Muscle of arm (tissue), 12 donors: Measurements from ENCODE around the gene TRIOBP. TPM values are rescaled to one million over a fixed set of nuclear protein-coding genes. Genes with fewer than 3 reads are reported as not detected.
A peak's percentile ranks its signal among the peaks of the same experiment; 100 is the strongest.
"Not testable (repeated sequence)": the region's sequence is repeated elsewhere in the genome, so short reads cannot be mapped to it uniquely, and the experiment has no call there.

Experiments used
- DNase-seq: peaks from one replicate; pipeline ENCODE4 v3.0.0-alpha.2; 2013
- polyA plus RNA-seq, 12 donors: library from polyadenylated mRNA; unstranded; fragments of 120-200 nt; gene quantifications; one replicate each; pipeline ENCODE4 v1.2.1, GENCODE V29; 2013; ENCODE audit not compliant: insufficient read length in 12 of 12

TRIOBP gene
- polyA plus RNA-seq, 12 donors, result 33.8 to 64.5 (median 39.2) TPM; not detected in 1

DNA sequence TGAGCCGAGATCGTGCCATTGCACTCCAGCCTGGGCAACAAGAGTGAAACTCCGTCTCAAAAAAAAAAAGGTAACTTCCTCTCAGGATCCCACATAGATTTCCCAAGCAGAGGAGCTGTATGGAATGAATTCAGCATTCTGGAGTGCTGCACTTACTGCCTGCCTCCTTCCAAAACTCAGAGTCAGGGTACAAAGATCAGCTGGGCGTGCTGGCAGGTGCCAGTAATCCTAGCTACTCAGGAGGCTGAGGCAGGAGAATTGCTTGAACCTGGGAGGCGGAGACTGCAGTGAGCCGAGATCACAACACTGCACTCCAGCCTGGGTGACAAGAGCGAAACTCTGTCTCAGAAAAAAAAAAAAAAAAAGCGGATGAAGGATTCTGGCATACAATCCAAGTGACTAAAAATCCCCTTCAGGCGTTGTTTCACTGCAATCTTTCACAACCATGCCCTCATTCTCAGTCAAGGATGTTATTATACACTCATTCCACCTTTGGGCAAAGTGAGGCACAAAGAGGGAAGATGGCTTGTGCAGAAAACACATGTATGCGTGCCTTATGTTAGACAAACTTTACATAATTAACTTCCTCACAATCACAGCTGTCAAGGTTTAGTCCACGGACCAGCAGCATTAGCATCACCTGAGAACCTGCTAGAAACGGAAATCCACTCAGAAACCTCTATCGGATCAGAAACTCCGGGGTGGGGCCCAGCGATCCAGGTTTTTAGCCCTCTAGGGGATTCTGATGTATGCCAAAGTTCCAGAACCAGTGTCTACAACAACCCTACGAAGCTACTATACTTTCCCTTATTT is 11.8 kb upstream of the TRIOBP start:
- DNase-seq, result no peak

GRCh38 chr22:37686002-37686982 is 10.6 kb upstream of the TRIOBP start, which contains the start of gene NOL12:
Gene NOL12 (plus strand): TSS chr22:37686343. CDS start chr22:37686393, 50 bp downstream.
- peak; percentile 92 for DNase-seq

- DNase-seq, result no peak
Measured at GRCh38 chr22:37690407-37690806, 6.4 kb upstream of the TRIOBP start.

- no peak for DNase-seq
Measured at GRCh38 chr22:37690901-37691504, 5.8 kb upstream of the TRIOBP start.

GRCh38 chr22:37692627-37693285 is 4.1 kb upstream of the TRIOBP start:
- no peak for DNase-seq

GRCh38 chr22:37694131-37694530 is 2.7 kb upstream of the TRIOBP start:
- DNase-seq, result not testable (repeated sequence)

GRCh38 chr22:37696260-37696656 is 590 bp upstream of the TRIOBP start:
- DNase-seq, result not testable (repeated sequence)

GRCh38 chr22:37697538-37697835 is 639 bp downstream of the TRIOBP start:
- DNase-seq, result no peak

DNA sequence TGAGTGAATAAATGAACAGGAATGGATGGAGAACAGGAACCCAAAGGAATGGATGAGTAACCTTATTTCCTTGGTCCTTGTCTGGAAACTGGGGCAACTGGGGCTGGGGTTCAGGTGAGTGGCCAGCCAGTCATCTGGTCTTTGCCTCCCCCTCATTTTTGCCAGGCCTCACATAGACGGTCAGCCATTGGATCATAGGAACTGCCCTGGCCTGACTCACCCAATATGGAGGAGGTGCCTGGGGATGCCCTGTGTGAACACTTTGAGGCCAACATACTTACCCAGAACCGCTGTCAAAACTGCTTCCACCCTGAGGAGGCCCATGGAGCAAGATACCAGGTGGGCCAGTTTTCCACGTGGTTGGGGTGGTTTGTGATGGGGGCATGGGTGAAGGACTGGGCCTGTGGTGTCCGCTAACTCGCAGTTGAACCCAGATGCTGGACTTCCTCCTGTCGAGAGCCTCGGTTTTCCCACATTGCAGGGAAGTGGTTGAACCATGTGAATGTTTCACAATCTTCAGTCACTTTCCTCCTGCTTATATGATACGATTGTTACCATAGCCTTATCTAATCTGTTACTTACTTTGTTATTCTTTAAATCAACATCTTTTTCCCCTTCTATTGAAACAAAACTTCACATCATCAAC is 4.4 kb downstream of the TRIOBP start:
- no peak for DNase-seq

GRCh38 chr22:37703906-37704305 is 7.1 kb downstream of the TRIOBP start:
- DNase-seq, result no peak

DNA sequence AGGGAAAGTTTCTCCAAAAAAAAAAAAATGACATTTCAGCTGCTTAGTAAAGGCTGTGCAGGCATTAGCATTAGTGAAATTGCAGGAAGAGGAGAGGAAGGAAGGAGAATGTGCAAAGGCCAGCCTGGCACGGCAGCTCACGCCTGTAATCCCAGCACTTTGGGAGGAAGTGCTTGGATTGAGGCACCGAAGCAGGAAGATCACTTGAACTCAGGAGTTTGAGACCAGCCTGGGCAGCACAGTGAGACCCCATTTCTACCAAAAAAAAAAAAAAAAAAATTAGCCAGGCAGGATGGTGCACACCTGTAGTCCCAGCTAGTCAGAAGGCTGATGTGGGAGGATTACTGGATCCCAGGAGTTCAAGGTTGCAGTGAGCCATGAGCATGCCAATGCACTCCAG is 7.8 kb downstream of the TRIOBP start:
- DNase-seq, result no peak

DNA sequence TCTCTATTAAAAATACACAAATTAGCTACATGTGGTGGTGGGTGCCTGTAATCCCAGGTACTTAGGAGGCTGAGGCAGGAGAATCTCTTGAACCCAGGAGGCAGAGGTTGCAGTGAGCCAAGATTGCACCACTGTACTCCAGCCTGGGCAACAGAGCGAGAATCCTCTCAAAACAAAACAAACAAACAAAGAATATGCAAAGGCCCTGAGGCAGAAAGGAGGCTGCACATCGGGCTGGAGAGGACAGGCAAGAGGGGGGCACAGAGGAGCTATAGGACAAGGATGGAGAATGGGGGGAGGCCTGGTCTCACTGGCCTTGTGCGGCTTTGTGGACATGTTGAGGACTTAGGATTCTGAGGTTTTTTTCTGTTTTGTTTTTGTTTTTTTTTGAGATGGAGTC is 8.4 kb downstream of the TRIOBP start:
- DNase-seq, result no peak

DNA sequence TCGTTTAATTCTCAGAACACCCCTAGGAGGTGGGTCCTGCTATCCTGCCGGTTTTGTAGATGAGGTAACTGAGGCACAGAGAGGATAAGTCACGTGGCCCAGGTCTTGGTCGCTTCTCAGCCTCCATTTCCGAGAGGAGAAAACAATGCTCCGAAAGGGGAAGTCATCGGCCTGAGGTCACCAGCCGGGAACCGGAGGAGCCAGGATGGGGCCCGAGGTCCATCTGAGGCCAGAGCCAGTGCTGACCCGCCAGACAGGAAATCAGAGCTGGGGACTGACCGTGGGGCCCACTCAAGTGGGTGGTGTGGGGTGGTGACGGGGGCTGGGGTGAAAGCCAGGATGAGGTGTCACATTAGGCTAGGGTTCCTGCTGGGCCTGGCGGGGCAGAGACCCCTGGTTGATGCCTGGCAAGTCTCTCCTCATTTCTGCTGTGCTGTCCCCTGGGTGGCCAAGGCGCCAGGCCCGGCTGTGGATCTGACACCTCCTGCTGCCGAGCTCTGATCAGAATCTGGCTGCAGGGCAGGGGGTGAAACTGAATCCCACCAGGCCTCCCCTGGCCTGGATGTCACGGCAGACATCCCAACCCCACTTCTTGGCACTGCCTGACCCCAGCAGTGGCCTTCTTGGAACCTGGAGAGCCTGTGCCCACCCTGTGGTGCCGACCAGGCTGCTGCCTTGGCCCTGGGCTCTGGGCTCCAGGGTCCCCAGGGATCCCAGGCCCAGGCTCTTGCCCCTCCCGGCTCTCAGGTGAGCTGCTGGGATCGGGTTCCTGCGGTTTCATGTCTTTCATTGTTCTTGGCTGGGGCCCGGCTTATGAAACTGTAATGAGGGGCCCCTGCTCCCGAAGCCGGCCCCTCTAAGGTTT is 12.0 kb downstream of the TRIOBP start:
- DNase-seq, result no peak

DNA sequence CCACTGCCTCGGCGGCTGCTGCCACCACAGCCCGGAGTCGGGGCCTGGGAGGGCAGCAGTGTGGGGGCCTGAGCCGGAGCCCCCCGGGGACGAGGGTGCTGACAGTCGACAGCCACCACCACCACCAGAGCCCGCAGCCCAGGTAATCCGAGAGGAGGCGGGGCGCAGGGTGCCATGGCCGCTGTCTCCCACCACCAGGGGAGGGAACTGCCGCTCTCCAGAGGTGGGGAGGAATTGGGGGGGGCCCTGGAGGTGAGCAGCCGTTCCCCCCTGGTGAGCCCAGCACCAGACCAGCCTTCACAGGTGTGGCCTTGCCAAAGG is 12.6 kb downstream of the TRIOBP start:
- DNase-seq, result no peak

DNA sequence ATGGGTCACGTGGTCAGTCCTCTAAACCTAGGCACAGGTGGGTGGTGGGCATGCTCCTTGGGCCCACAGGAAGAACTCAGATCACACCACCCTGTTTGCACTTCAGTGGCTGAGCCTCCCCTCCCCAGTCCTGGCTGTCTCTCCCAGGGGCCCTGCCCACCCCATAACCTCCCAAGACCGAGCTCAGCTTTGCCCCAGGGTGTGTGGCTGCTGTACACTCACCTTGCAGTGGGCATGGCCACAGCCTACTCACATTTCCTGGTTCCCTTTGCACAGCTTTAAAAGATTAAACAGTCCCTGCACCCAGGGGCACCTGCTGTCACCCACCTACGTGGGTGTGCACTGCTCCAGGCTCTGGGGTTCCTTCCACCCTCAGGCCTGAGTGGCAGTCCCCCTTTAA is 13.8 kb downstream of the TRIOBP start:
- no peak for DNase-seq

DNA sequence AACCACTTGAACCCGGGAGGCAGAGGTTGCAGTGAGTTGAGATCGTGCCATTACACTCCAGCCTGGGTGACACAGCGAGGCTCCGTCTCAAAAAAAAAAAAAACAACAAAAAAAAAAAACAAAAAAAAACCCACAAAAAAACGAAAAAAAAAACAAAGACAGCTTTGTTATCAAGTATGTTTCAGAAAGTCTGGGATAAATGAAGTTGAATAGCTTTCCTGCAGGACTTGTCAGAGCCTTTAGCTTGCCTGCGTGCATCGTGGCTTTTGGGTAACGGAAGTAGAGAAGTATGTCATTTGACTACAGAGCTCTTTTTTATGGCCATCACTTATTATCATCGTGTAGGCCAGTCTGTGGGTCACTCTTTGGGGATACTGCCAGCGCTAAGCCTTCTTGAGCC is 14.6 kb downstream of the TRIOBP start:
- DNase-seq, result no peak

- no peak for DNase-seq
Measured at GRCh38 chr22:37713761-37714160, 16.9 kb downstream of the TRIOBP start.

DNA sequence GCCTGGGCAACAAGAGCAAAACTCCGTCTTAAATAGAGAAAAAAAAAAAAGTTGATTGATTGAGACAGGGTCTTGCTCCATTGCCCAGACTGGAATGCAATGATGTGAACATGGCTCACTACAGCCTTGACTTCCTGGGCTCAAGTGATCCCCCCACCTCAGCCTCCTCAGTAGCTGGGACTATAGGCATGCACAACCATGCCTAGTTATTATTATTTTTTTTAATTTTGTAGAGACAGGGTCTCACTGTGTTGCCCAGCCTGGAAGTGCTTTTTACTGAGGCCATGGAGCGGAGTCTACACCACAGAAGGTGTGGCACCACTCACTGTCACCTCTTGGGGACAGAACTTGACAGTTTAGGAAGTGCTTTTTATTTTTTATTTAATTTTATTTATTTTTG is 17.8 kb downstream of the TRIOBP start:
- no peak for DNase-seq

GRCh38 chr22:37715760-37716159 is 18.9 kb downstream of the TRIOBP start:
- DNase-seq, result no peak

- DNase-seq, result no peak
Measured at GRCh38 chr22:37716708-37717107, 19.9 kb downstream of the TRIOBP start.
